Activated T-helper 1 cell treated with anti-CD3 and anti-CD28 coated beads, Interleukin-12 subunit alpha, Interleukin-12 subunit beta, Interleukin-2, Interleukin-4 antibody, amounts not matched to agents 30 ng/mL and 10 ng/mL and 1 ng/mL, durations not matched to agents 14 hours and 24 hours and 36 hours (primary cell): ENCODE data around the gene BNIP5. TPM values are rescaled to one million over a fixed set of nuclear protein-coding genes. Genes with fewer than 3 reads are reported as not detected.

Source experiments
- DNase-seq: peaks from one replicate; pipeline ENCODE4 v3.0.0; 2021; ENCODE audit warnings: low spot score
- H3K27ac Mint-ChIP-seq: one replicate; pipeline ENCODE4 v1.8.0; 2021; ENCODE audit warnings: mild to moderate bottlenecking, mixed read lengths
- H3K27me3 Mint-ChIP-seq: one replicate; pipeline ENCODE4 v1.8.0; 2022; ENCODE audit warnings: mild to moderate bottlenecking, moderate library complexity, mixed read lengths; ENCODE audit not compliant: insufficient read depth
- H3K36me3 Mint-ChIP-seq: one replicate; pipeline ENCODE4 v1.8.0; 2021; ENCODE audit warnings: low read depth, mixed read lengths
- H3K4me1 Mint-ChIP-seq: one replicate; pipeline ENCODE4 v1.8.0; 2021; ENCODE audit warnings: low read depth, mixed read lengths
- H3K4me3 Mint-ChIP-seq: one replicate; pipeline ENCODE4 v1.8.0; 2021; ENCODE audit warnings: mild to moderate bottlenecking, moderate library complexity, mixed read lengths
- H3K9me3 Mint-ChIP-seq: one replicate; pipeline ENCODE4 v1.8.0; 2021; ENCODE audit warnings: mixed read lengths
- intact Hi-C: fragments of 100-400 bp; cut with micrococcal nuclease; formaldehyde crosslinking; loops from one replicate; pipeline ENCODE4 v1.15.1; 2024
- total RNA-seq: library from RNA; stranded (reverse); gene quantifications from 2 replicates; pipeline ENCODE4 v1.2.3, GENCODE V29; 2022

The BNIP5 gene
- total RNA-seq, 1 donor from 2014 or later, result not detected

GRCh38 chr6:36334832-36335459, 1.7 kb downstream of the BNIP5 start:
- Mint-ChIP-seq H3K4me1 (peaks cover 7% of the 10 kb centered on the region), H3K27me3 (peaks cover 33% of the 10 kb centered on the region), H3K36me3 (peaks cover 1% of the 10 kb centered on the region), H3K27ac (no peak overlapping the region), H3K4me3 (no peak overlapping the region), H3K9me3 (no peaks in the 10 kb centered on the region)
- no peak for DNase-seq
- intact Hi-C loops, result no loop called here

DNA sequence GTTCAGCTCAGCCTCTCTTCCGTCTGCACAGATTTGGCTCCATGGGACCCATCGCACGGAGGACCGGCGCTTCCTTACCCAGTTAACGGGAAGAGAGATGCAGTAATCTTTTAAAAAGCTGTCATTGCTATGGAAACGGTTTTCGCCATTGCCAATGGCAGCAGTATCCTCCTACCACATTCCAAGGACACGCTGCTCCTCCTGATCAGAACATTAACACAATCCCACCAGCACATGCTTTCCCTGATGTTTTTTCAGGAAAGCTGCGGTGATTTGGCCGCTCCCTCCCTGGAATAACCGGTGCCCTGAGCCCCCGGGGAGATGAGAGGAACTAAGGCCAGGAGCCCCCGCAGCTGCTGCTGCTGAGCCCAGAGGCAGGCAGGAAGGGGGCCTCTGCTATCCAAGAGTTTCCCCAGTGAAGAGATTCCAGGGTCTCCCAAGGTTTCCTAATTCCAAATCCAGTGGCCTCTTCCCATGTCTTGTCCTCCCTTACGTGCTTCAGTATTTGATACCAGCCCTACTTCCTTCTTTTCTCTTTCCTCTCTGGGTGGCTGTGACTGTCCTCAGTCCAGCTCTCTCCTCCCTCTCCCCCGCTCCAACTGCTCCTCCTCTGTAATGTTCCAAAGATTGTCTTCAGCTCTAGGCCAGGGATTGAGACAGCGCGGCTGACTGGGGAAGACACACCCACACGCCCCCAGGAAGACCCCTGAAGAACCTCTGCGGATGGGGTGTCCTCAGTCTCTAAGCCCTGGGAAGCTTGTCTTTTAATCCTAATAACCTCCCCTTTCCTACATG, 2.6 kb downstream of the BNIP5 start:
- peaks cover 1% of the 10 kb centered on the region for H3K36me3 Mint-ChIP-seq
- peaks cover 38% of the 10 kb centered on the region for H3K27me3 Mint-ChIP-seq
- intact Hi-C loops, result no loop called here
- H3K9me3 Mint-ChIP-seq, result no peaks in the 10 kb centered on the region
- H3K4me3 Mint-ChIP-seq, result no peak overlapping the region
- DNase-seq, result no peak
- H3K27ac Mint-ChIP-seq, result no peak overlapping the region
- H3K4me1 Mint-ChIP-seq, result peaks cover 7% of the 10 kb centered on the region

DNA sequence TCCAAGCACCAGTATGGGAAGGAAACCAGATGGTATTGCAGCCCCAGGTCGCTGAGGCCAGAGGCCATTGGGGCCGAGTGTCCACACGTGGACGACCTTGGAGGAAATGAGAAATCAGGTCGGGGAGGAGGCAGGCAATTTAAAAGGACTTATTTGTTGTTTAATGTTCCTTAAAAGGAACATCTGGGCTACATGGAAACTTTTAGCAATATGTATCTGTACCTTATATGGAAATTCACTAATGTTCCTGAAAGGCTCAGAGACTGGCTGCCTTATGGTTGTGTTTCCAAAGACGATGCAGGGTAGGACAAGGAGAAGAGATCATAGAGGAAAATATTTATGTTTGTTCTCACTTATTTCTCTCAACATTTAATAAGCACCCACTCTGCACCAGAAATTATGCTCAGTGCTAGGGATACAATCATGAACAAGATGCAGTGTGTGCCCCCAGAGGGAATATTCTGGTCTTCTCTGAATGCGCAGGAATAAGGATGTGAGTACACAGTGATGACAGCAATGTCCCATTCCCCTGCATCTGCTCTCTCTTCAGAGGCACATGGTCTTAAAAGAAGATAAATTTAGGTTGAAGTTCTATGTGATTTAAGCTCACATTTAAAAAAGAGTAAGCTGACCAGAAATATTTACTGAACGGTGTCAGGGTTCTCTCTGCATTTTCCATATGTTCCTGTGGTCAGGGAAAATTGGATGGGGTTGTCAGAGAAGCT, 3.4 kb downstream of the BNIP5 start:
- H3K27me3 Mint-ChIP-seq, result peaks cover 43% of the 10 kb centered on the region
- H3K36me3 Mint-ChIP-seq, result peaks cover 1% of the 10 kb centered on the region
- intact Hi-C loops, result no loop called here
- H3K27ac Mint-ChIP-seq, result no peak overlapping the region
- peaks cover 7% of the 10 kb centered on the region for H3K4me1 Mint-ChIP-seq
- no peaks in the 10 kb centered on the region for H3K9me3 Mint-ChIP-seq
- no peak overlapping the region for H3K4me3 Mint-ChIP-seq
- no peak for DNase-seq

DNA sequence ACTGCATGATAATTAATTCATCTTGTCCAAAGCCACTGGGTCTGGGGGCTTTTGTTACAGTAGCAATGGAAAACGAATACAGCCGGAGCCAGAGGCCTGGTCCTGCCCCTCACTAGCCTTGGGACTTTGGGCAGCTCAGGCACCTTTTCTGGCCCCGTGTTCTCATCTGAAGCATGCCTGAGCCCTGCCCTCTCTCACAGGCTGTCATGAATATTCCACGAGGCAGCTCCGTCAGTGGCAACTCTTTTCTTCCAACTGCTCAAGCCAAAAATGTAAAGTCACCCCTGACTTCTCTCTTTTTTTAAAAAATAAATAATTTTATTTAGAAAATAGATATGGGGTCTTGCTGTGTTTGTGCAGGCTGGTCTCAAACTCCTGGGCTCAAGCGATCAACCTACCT, 5.3 kb downstream of the BNIP5 start:
- H3K27me3 Mint-ChIP-seq, result peaks cover 44% of the 10 kb centered on the region
- no peaks in the 10 kb centered on the region for H3K9me3 Mint-ChIP-seq
- no peak overlapping the region for H3K27ac Mint-ChIP-seq
- no peaks in the 10 kb centered on the region for H3K4me1 Mint-ChIP-seq
- peaks cover 1% of the 10 kb centered on the region for H3K36me3 Mint-ChIP-seq
- intact Hi-C loops, result no loop called here
- no peak for DNase-seq
- H3K4me3 Mint-ChIP-seq, result no peak overlapping the region

GRCh38 chr6:36330366-36330765, 6.3 kb downstream of the BNIP5 start:
- peaks cover 39% of the 10 kb centered on the region for H3K27me3 Mint-ChIP-seq
- intact Hi-C loops, result no loop called here
- H3K36me3 Mint-ChIP-seq, result peaks cover 1% of the 10 kb centered on the region
- H3K4me3 Mint-ChIP-seq, result no peak overlapping the region
- no peaks in the 10 kb centered on the region for H3K4me1 Mint-ChIP-seq
- H3K9me3 Mint-ChIP-seq, result no peaks in the 10 kb centered on the region
- no peak for DNase-seq
- H3K27ac Mint-ChIP-seq, result no peak overlapping the region

DNA sequence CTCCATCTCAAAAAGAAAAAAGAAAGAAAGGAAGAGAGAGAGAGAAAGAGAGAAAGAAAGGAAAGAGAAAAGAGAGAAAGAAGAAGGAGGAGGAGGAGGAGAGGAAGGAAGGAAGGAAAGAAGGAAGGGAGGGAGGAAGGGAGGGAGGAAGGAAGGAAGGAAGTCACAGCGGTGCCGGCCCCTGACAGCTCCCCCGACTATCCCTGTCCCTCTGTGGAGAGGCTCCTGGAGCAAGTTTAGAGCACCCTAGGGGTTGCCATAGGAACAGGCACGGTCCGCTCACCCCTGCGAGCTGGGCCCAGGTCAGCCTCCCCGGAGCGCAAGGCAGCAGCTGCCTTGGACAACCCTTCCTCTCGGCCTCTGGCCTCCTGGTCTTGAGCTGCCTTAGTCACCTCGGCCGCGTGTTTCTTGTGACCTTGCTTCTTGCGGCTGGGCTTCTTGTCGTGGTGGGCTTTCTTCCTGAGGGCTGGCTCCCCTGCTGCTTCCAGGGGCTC, 6.8 kb downstream of the BNIP5 start:
- H3K4me1 Mint-ChIP-seq, result no peaks in the 10 kb centered on the region
- H3K9me3 Mint-ChIP-seq, result no peaks in the 10 kb centered on the region
- intact Hi-C loops, result no loop called here
- DNase-seq, result no peak
- no peak overlapping the region for H3K4me3 Mint-ChIP-seq
- no peaks in the 10 kb centered on the region for H3K36me3 Mint-ChIP-seq
- H3K27ac Mint-ChIP-seq, result no peak overlapping the region
- peaks cover 36% of the 10 kb centered on the region for H3K27me3 Mint-ChIP-seq

DNA sequence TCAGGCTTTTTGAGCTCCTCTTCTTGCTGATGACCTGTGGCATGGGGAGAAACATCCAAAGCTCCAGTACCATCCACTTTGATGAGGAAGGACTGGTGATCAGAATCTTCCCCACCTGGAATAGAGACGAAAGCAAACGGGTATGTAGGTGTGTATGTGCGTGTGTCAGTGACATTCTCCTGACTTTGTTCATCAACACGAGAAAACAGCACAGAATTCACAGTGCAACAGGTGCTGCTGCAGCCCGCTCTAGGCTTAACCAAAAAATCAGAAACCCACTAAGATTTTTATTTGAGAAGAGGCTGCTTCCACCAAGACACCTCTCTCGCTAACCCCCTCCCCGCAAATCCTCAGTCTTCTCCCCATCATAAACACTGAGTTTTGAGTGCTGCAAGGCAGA, 8.1 kb downstream of the BNIP5 start:
- Mint-ChIP-seq H3K36me3 (no peaks in the 10 kb centered on the region), H3K4me1 (no peaks in the 10 kb centered on the region), H3K27me3 (peaks cover 30% of the 10 kb centered on the region), H3K9me3 (no peaks in the 10 kb centered on the region), H3K27ac (no peak overlapping the region), H3K4me3 (no peak overlapping the region)
- no peak for DNase-seq
- intact Hi-C loops, result no loop called here

- no peaks in the 10 kb centered on the region for H3K9me3 Mint-ChIP-seq
- no peak overlapping the region for H3K27ac Mint-ChIP-seq
- intact Hi-C loops, result no loop called here
- H3K4me3 Mint-ChIP-seq, result no peak overlapping the region
- peaks cover 26% of the 10 kb centered on the region for H3K27me3 Mint-ChIP-seq
- no peak for DNase-seq
- H3K36me3 Mint-ChIP-seq, result no peaks in the 10 kb centered on the region
- H3K4me1 Mint-ChIP-seq, result no peaks in the 10 kb centered on the region
Measured at GRCh38 chr6:36327919-36328236, 8.8 kb downstream of the BNIP5 start.

DNA sequence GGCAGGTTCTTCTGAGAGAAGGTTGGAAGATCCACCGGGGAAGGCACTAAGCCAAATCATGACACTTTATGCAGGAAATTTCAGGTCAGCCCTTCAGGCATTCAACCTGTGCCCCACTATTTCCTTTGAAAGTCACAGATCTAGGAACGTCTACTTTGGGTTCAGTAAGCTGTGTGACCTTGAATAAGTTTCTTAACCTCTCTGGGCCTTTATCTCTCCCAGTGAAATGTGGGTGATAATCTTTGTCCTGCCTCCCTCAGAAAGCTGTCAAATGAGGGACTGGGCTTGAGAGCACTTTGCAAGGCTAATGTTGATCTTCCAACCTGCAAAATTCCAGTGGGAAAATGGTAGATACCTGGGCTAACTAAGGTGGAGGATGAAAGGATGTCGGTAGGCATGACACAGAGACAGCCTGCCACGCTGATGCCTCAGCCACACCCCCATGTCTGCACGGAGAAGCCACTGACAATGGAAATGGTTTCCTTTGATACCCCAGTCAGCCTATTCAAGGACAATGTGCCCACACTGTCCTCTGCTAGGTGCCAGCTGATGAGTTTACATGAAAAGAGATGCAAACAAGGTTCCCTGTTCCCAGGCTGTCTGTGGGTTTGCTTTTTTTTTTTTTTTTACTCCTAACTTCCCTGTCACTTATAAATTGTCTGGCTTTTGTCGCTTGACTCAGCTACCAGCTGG, 9.3 kb downstream of the BNIP5 start:
- no peaks in the 10 kb centered on the region for H3K36me3 Mint-ChIP-seq
- no peak overlapping the region for H3K27ac Mint-ChIP-seq
- no peaks in the 10 kb centered on the region for H3K4me1 Mint-ChIP-seq
- intact Hi-C loops, result no loop called here
- peaks cover 25% of the 10 kb centered on the region for H3K27me3 Mint-ChIP-seq
- no peak overlapping the region for H3K4me3 Mint-ChIP-seq
- no peaks in the 10 kb centered on the region for H3K9me3 Mint-ChIP-seq
- no peak for DNase-seq

DNA sequence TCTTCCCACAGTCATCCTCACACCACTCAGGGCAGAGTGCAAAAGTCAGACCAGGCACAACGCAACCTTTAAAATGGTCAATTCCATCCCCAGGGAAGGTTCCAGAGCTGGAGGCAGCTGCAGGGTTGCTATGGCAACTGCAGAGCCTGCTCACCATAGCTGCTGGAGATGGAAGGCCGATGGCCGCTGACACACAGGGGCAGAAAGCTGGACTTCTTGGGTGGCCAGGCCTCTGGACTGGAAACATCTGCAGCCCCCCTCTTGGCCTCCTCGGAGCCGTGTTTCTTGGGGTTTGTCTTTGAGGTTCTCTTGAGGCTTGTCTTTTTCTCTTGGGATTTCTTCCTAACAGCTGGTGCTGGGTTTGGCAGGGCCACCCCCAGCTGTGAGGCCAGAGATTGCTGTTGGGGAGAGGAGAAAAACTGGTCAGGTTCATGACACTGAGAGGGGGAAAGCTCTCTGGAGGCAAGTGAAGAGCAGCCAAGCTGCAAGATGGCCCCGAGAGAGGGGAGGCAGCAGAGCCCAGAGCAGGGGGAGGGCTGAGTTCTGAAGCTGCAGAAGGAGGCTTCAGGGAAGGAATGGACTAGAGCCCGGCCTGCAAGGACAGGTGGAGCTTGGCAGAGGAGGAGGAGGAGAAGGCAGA, 10.2 kb downstream of the BNIP5 start:
- H3K27me3 Mint-ChIP-seq, result peaks cover 21% of the 10 kb centered on the region
- intact Hi-C loops, result no loop called here
- no peaks in the 10 kb centered on the region for H3K9me3 Mint-ChIP-seq
- no peak overlapping the region for H3K27ac Mint-ChIP-seq
- no peaks in the 10 kb centered on the region for H3K4me1 Mint-ChIP-seq
- no peak for DNase-seq
- no peaks in the 10 kb centered on the region for H3K36me3 Mint-ChIP-seq
- H3K4me3 Mint-ChIP-seq, result no peak overlapping the region

- DNase-seq, result no peak
- intact Hi-C loops, result no loop called here
- H3K27me3 Mint-ChIP-seq, result peaks cover 20% of the 10 kb centered on the region
- H3K9me3 Mint-ChIP-seq, result no peaks in the 10 kb centered on the region
- no peaks in the 10 kb centered on the region for H3K36me3 Mint-ChIP-seq
- H3K4me3 Mint-ChIP-seq, result no peak overlapping the region
- no peaks in the 10 kb centered on the region for H3K4me1 Mint-ChIP-seq
- H3K27ac Mint-ChIP-seq, result no peak overlapping the region
Measured at GRCh38 chr6:36324715-36325114, 12.0 kb downstream of the BNIP5 start.

DNA sequence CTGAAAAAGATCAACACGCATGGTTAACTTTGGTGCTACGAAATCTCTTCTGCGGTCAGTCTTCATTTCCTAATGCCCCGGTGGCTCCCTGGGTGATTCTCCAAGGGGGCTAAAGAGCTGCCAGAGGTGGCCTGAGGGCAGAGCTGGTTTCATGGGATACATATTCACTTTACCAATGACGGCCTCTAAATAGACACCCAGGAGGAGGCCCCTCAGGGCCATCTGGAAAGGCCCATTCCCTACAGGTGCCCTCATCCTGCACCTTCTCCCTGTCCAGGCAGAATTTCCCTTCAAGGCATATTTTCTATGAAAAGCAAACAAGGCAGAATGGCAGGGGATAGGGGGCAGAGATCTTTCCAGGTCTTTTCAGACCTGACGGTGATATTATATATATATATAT, 12.5 kb downstream of the BNIP5 start:
- intact Hi-C loops, result no loop called here
- Mint-ChIP-seq H3K4me1 (no peaks in the 10 kb centered on the region), H3K27ac (no peak overlapping the region), H3K27me3 (peaks cover 18% of the 10 kb centered on the region), H3K36me3 (no peaks in the 10 kb centered on the region), H3K4me3 (no peak overlapping the region), H3K9me3 (no peaks in the 10 kb centered on the region)
- DNase-seq, result no peak
